ENCODE results near the gene MND1.
"Not testable (repeated sequence)": the region's sequence is repeated elsewhere in the genome, so short reads cannot be mapped to it uniquely, and the experiment has no call there.

The MND1 gene

GRCh38 chr4:153403726-153404125 lies 59.2 kb downstream of the MND1 start:
- no peak for DNase-seq (ENCODE audit: low read depth in 2 of 2)

DNA sequence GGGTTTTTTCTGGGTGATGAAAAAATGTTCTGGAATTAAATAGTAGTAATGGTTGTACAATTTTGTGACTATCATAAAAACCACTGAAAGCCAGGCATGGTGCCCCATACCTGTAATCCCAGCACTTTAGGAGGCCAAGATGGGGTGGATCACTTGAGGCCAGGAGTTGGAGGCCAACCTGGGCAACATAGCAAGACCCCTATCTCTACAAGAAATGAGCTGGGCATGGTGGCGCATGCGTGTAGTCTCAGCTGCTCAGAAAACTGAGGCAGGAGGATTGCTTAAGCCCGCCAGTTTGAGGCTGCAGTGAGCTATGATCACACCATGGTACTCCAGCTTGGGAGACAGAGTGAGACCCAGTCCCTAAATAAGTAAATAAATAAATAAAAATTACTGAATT lies 63.4 kb downstream of the MND1 start:
- no peak for DNase-seq (ENCODE audit: low read depth in 2 of 2)

DNA sequence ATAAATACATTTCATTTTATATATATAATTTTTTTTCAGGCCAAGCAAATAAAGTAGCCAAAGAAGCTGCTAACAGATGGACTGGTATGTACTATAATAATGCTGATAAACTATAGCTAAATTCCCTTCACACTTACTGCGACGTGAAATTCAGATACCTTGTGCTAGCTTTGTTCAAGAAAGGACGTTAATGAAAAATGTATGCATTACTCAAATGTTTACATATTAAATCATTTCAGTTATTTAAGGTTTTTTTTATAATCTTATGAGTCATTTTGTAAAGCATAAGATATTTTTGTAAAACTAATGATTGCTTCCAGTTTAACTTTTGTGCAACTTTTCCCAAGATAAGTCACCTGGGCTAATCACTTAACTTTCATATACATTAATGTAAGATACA lies 64.4 kb downstream of the MND1 start:
- DNase-seq (ENCODE audit: low read depth in 2 of 2), result no peak

DNA sequence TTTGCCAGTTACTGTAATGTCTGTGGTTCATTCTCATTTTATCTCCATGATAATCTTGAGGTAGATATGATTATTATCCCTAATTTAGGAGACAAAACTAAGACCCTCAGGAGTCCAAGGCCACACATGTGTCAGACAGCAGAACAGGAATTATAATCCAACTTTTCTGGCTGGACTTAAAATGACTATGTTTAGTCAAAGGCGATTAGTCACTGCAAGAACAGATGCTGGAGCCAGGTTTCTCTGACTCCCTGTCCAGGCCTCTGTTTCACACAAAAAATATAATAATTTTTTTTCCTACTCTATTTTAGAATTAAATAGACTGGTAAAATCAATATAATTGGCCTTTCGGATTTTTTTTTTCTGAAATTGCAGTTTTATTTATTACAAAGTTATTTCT lies 64.9 kb downstream of the MND1 start:
- no peak for DNase-seq (ENCODE audit: low read depth in 2 of 2)

GRCh38 chr4:153409924-153410501 lies 65.5 kb downstream of the MND1 start:
- DNase-seq (ENCODE audit: low read depth in 2 of 2), result no peak

- no peak for DNase-seq (ENCODE audit: low read depth in 2 of 2)
Observed at GRCh38 chr4:153413842-153414241, 69.4 kb downstream of the MND1 start.

GRCh38 chr4:153416456-153416855 lies 72.0 kb downstream of the MND1 start:
- DNase-seq (ENCODE audit: low read depth in 2 of 2), result not testable (repeated sequence)

DNA sequence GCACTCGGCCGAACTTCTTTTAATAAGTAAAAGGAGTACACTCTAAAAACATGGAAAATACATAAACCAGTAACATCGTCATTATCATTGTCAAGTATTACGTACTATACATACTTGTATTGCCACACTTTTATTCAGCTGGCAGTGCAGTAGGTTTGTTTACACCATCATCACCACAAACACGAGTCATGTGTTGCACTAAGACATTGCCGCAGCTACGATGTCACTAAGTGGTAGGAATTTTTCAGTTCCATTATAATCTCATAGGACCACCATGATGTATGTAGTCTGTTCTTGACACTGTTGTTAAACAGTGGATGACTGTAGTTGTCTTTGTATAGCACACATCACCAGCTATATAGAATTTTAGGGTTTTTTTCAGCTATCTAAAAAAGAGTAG lies 73.6 kb downstream of the MND1 start:
- DNase-seq (ENCODE audit: low read depth in 2 of 2), result no peak

DNA sequence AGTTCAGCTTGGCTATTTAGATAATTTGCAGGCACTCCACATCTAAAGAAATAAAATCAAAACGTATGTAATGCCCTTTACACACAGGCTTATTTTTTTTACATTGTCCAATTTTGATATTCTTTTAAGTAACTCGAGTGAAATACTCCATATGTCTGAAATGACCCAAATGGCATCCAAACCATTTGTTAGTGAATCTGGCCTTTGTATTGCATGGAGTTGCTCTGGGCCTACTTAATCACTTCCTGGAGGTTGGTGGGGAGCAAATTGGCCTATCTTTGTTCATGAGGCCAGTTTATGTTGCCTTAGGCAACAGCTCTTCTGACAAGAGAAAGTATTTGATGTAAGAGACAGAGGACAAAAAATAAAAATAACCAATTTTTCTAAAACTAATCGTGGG lies 74.1 kb downstream of the MND1 start:
- DNase-seq (ENCODE audit: low read depth in 2 of 2), result no peak

DNA sequence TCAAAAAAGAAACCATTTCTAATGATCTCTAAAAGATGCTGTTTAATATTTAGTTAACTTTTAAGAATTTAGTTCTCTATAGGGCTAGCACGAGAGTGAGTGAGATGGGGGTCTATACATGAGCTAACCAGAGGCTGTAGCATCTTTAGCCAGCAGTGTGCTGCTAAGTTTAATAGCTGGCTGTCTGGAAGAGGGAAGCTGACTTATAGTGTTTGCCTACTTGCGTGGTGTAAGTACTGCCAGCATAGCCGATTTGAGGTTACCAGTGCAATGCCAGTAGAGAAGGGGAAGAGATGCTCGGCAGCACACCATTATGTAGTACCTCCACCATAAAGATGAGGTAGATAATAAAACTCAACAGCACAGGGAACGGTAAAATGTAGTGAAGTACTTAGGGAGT lies 74.5 kb downstream of the MND1 start:
- DNase-seq (ENCODE audit: low read depth in 2 of 2), result no peak

DNA sequence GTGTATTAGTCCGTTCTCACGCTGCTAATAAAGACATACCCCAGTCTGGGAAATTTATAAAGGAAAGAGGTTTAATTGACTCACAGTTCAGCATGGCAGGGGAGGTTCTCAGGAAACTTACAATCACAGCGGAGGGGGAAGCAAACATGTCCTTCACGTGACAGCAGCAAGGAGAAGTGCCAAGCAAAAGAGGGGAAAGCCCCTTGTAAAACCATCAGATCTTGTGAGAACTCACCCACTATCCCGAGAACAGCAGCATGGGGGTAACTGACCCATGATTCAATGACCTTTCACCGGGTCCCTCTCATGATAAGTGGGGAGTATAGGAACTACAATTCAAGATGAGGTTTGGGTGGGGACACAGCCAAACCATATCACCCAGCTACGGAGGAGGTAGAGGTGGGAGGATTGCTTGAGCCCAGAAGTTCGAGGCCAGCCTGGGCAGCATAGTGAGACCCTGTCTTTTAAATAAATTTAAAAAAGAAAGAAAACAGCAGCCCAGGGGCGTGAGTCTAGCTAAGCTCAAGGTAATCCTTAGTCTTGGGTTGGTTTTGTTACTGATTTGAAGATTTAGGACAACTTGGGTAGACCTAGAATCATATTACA lies 75.3 kb downstream of the MND1 start:
- DNase-seq (ENCODE audit: low read depth in 2 of 2), result no peak

- DNase-seq (ENCODE audit: low read depth in 2 of 2), result no peak
Observed at GRCh38 chr4:153420361-153420760, 75.9 kb downstream of the MND1 start.

GRCh38 chr4:153421941-153422340 lies 77.5 kb downstream of the MND1 start:
- no peak for DNase-seq (ENCODE audit: low read depth in 2 of 2)

- DNase-seq (ENCODE audit: low read depth in 2 of 2), result no peak
Observed at GRCh38 chr4:153426207-153426885, 81.9 kb downstream of the MND1 start.

GRCh38 chr4:153427363-153428071 lies 83.0 kb downstream of the MND1 start:
- DNase-seq (ENCODE audit: low read depth in 2 of 2), result no peak

GRCh38 chr4:153428941-153429475 lies 84.5 kb downstream of the MND1 start:
- no peak for DNase-seq (ENCODE audit: low read depth in 2 of 2)

DNA sequence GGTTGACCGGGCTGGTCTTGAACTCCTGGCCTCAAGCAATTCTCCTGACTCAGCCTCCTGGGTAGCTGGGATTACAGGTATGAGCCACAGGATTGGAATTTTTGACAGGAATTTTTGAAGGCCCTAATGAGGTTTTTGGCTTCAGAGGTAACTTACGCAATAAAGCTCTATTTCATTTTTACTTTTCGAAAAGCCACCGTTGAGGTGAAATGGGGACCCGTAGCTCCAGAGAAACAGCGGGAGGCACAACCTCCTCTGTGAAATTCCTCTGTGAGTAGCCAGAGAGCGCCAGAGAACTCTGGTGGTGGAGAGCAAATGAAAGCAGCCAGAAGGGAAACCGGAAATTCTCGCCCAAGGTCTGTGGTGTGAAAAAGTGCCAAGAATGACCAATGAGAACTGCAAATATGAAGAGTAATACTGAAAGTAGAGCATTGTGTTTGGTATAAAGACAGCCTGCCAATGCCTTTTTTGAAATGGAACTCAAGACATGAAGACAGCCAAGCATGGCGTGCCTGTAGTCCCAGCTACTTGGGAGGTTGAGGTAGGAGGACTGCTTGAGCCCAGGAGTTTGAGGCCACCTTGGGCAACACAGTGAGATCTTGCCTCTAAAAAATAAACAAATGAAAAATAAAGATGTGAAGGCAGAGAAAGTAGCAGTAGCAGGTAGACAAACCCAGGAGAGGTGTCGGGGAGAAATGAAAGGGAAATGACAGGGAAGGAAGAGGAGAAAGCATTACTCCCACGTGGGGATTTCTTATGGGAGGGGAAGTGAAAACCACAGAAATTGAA lies 88.7 kb downstream of the MND1 start:
- DNase-seq (ENCODE audit: low read depth in 2 of 2), result peak; percentile 41 to 42

- no peak for DNase-seq (ENCODE audit: low read depth in 2 of 2)
Observed at GRCh38 chr4:153433754-153434105, 89.2 kb downstream of the MND1 start.

GRCh38 chr4:153434190-153434589 lies 89.7 kb downstream of the MND1 start:
- DNase-seq (ENCODE audit: low read depth in 2 of 2), result no peak

DNA sequence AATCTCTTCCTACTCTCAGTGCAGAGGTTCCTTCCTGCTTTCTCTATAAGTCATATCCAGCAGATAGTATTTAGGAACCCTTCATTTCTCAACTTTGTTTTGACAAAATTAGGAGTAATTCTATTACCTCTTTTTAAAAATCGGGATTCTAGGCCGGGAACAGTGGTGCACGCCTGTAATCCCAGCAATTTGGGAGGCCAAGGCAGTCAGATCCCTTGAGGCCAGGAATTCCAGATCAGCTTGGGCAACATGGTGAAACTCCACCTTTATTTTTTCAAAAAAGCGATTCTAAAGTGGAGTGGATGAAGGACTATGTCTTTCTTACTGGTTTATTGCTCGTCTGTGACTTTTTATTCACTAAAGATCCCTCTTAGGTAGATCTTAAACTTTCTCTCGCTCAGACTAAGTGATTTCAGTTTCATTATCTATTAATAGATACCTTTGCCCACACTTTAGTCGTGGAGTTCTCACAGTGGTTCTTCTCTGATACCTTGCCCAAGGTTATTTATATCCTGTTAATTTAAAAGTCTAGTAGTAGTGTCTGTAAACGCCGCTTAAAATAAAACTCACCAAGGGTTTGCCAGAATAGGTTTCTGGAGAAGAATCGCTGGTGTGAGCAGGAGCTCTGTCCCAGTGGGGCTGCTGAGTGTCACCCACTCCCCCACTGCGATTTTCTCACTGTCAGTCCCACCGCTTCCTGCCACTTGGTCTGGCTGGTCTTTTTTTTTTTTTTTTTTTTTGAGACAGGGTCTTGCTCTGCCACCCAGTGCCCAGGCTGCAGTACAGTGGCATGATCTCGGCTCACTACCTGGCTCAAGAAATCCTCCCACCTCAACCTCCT lies 94.6 kb downstream of the MND1 start:
- no peak for DNase-seq (ENCODE audit: low read depth in 2 of 2)

DNA sequence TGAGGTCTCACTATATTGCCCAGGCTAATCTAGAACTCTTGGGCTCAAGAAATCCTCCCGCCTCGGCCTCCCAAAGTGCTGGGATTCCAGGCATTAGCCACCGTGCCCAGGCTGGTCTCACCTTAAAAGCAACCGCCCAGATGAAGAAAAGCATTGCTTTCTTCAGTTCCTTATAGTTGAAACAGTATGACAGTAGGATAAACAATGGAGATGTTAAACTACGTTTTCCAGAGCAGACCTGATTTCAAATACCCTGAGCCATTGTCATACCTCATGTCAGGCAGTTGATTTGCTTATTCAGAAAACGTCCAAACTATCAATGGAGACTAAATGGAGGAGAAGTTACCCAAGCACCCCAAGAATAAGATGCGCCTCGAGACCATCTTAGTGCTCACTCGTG lies 95.3 kb downstream of the MND1 start:
- DNase-seq (ENCODE audit: low read depth in 2 of 2), result no peak
